KOPT-K1 (cell line): Measurements from ENCODE around the gene PRL.

Experiments
- H3K27ac ChIP-seq: fragments of 200-600 bp; sonication (generic); 2 replicates; pipeline ENCODE4 v1.5.1; 2016; ENCODE audit warnings: antibody characterized with exemption, mild to moderate bottlenecking, low read depth, low read length; ENCODE audit not compliant: poor library complexity, severe bottlenecking
- H3K36me3 ChIP-seq: fragments of 200-600 bp; sonication (generic); 2 replicates; pipeline ENCODE4 v1.5.1; 2017; ENCODE audit warnings: antibody characterized with exemption, mild to moderate bottlenecking, low read length, moderate library complexity; ENCODE audit not compliant: insufficient read depth
- H3K9me3 ChIP-seq: fragments of 200-600 bp; sonication (generic); 2 replicates; pipeline ENCODE4 v1.5.1; 2017; ENCODE audit warnings: antibody characterized with exemption, low read length, mild to moderate bottlenecking; ENCODE audit not compliant: insufficient read depth, poor library complexity, severe bottlenecking

Gene PRL

DNA sequence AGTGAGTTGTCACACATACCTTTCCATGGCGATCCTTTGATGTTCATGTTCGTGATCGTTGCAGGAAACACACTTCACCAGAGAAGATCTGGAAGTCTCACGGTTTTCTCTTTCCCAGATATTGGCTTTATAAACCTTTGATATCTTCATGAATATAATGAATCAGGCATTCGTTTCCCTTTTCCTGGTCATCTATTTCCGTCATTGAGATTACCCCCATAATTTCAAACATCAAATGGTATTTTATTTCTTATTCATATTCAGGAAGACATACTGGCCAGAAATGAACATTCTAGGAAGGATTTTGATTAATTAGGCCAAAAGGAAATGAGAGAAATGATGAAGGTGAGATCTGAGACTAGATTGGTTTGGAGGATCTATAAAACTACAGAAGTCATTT, at the start of gene PRL:
TSS of gene PRL (minus strand) at position 101 of the 400 bp plus-strand sequence. CDS start at position 47, 54 bp downstream.
- no peaks in the 10 kb centered on the region for H3K9me3 ChIP-seq
- H3K36me3 ChIP-seq: no peaks in the 10 kb centered on the region
- no peak within 1 kb of the TSS for H3K27ac ChIP-seq

DNA sequence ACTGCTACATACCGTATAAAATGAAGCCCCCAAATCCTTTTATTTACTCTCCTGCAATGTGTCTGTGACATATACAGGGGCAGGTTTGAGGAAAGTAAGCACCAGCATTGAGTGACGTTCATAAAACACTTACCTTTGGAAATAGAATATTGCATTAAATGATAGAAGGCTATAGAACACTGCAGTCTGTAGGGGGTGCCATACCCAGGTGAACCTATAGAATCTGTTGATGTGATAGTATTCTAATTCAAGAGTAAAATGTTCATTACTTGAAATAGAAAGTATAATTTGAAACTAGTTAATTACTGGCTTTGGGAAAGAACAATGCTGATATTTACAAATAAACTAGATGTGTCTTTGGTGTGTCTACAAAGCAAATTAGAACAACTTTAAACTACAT, 47.0 kb upstream of the PRL start:
- no peaks in the 10 kb centered on the region for H3K36me3 ChIP-seq
- H3K27ac ChIP-seq: no peak overlapping the region
- no peaks in the 10 kb centered on the region for H3K9me3 ChIP-seq

DNA sequence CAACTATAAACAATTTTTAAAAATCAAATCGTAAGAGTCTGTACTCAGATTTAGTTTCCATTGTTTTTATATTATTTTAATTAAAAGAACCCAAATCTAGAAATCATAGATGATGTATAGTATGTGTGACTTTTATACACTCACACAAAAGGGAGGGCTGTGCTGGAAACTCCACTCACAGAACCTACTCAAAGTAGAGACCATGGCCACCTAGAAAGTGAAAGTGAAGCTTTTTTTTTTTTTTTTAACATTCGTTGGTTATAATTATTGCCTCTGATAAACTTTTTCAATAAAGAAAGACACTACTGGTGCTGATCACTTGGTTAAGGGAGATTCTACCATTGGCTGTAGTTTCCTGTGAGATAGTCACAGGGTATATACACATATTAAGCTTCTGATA, 37.9 kb upstream of the PRL start:
- peak overlapping the region; percentile 51 for H3K27ac ChIP-seq
- no peaks in the 10 kb centered on the region for H3K36me3 ChIP-seq
- peaks cover 3% of the 10 kb centered on the region for H3K9me3 ChIP-seq

DNA sequence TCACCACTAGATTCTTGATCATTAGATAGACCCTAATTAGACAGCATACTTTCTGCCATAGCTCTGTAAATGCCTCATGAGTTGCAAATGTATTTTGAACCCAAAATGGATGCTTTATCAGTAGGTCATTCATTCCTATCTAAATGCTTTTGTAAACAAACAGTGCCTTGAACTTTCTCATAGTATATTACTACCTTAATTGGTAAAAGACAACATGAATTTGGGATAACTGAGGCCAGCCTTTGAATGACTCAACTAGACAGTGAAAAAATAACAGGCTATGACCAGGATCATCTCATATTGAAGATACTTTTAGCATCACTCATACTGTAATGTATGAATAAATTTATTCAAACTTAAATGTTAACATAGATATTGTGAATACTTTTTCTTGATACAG, 37.0 kb upstream of the PRL start:
- Histone ChIP-seq H3K36me3 (no peaks in the 10 kb centered on the region), H3K27ac (no peak overlapping the region), H3K9me3 (peaks cover 3% of the 10 kb centered on the region)

DNA sequence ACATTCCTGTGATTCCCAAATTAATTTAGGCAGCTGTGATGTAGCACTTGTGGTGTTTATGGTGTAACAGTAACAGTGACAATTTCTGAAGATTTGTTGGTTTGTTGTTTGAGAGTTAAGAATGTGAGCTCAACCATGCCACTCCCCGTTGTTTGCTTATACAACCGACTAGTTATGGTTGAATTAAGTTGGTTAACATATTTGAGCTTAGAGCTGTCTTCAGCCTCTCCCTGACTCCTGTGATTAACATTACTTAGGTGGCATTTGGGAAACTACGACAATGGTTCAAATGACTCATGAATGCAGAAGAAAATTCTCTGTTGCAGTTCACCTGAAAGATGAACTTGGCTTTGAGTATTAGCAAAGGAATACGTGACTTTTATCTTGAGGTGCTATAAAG, 35.9 kb upstream of the PRL start:
- H3K9me3 ChIP-seq: peaks cover 3% of the 10 kb centered on the region
- H3K27ac ChIP-seq: no peak overlapping the region

DNA sequence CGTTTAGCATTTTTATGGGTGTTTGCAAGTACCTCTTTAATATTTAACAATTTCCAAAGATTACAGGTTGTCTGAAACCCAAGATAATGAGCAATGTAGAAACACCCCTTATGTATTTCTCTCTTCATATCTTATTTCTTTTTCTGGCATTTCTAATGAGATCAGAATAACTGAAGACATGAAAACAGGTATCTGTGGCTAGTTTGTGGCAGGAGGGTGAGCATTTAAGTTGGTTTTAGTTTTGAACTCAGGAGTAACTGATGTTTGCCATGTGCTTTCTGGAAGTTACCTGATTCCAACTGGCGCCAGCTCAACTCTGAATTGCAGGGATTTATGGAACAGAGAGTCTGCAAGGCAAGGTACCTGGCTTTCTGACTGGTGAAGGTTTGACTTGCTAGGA, 35.4 kb upstream of the PRL start:
- no peaks in the 10 kb centered on the region for H3K36me3 ChIP-seq
- H3K27ac ChIP-seq: no peak overlapping the region

More for the DNA sequence above, 35.9 kb upstream of the PRL start:
- H3K36me3 ChIP-seq: no peaks in the 10 kb centered on the region

DNA sequence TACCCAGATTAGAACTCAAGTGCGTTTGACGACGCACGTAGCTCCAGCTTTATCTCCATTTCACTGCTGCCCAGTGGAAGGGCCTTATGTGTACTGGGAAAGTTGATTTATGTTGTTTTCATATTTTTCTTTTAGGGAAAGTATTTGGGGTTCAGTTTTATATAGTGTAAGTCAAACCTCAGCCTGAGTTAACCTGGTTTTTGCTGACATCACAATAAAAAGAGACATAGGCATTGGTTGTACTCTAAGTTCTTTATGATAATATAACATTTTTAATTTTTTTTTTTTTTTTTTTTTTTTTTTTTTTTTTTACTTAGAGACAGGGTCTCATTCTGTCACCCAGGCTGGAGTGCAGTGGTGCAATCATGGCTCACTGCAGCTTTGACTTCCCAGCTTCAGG, 34.1 kb upstream of the PRL start:
- peaks cover 3% of the 10 kb centered on the region for H3K9me3 ChIP-seq
- H3K36me3 ChIP-seq: no peaks in the 10 kb centered on the region
- H3K27ac ChIP-seq: no peak overlapping the region

More for the DNA sequence above, 35.4 kb upstream of the PRL start:
- H3K9me3 ChIP-seq: peaks cover 3% of the 10 kb centered on the region

DNA sequence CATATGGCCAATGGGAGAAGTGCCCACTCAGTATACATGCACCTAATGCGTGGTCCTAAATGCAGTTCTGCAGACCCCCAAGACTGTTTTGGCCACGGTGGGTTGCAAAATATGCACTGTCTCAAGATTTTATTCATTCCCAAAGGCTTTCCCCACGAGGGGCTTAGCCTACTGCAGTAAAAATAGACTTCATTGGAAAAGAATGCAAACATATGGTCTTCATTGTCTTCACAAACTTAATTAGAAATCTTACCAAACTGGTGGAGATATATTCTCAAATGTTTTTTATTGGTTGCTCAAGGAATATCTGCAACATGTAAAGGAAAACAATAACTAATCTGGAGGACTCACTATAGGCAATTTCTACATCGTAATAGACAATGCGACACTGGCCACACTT, 31.6 kb upstream of the PRL start:
- no peak overlapping the region for H3K27ac ChIP-seq

DNA sequence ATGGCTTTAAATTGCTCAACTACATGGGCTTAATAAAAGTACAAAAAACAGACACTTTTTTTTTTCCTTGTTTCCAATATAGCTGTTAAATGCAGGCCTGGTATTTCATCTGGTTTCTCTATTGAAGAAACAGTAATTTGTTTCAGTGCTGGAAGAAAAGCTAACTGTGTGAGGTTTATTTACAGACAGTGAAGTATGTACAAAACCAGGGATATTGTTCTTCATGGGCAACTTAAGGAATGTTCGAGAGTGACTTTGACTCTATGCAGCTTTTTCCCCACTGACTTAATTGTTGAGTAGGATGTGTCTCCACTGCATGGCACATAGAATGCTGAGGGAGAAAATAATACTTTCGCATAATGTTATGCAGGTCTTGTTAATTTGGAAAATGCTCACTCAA, 31.0 kb upstream of the PRL start:
- H3K27ac ChIP-seq: no peak overlapping the region
- H3K36me3 ChIP-seq: no peaks in the 10 kb centered on the region
- peaks cover 3% of the 10 kb centered on the region for H3K9me3 ChIP-seq

More for the DNA sequence above, 31.6 kb upstream of the PRL start:
- Histone ChIP-seq H3K36me3 (no peaks in the 10 kb centered on the region), H3K9me3 (peaks cover 3% of the 10 kb centered on the region)

DNA sequence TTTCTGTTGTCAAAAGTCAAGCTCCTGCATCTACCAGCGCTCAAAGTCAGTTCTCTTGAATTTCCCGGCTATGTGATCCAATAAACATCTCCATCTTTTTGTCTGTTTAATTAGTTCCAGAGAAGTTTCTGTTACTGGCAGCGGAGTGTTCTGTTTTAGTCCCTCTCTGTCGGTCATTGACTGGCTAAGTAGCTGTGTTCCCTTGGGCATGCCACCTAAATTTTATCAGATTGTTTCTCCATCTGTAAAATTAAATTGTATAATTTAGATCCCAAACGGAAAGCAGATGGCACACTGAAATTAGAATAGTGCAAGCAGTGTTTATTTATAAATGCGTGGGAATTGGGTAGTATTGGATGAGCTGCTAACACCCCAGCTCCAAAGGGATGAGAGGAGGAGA, 29.7 kb upstream of the PRL start:
- Histone ChIP-seq H3K9me3 (peaks cover 3% of the 10 kb centered on the region), H3K27ac (no peak overlapping the region), H3K36me3 (no peaks in the 10 kb centered on the region)

DNA sequence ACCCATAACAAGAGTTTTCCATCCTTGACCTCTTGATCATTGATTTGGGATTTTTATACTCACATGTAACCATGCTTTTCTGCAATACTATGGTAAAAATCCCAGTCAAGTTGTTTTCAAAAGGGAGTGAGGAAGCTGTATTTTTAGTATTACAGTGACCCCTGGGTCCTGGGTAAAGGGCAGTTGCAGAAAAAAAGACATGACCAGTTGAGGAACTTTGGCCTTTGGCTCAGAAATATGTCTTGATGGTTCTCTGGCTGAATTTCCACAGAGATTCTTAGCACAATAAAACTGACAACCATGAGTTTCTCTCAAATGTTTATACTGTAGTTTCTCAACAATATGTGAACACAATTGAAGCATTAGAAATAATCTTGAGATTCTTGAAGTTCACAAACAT, 28.6 kb upstream of the PRL start:
- Histone ChIP-seq H3K36me3 (no peaks in the 10 kb centered on the region), H3K9me3 (no peaks in the 10 kb centered on the region), H3K27ac (no peak overlapping the region)

DNA sequence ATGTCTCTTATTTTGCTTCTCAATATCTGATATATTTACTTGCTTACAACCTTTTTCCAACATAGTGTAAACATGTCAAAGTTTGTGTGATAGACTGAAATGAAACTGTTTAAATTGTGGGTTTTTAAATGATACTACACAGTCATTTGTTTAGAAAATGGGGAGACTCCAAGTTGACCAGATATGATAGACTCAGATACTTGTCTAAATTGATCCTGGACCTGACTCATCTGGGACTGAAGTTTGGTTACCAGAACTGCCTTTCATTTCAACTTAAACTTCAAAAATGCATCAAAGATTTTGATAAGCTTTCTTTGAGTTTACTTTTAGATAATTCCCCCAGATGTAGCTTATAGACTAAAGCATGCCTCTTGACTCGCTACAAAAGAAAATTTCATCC, 27.0 kb upstream of the PRL start:
- Histone ChIP-seq H3K27ac (no peak overlapping the region), H3K36me3 (no peaks in the 10 kb centered on the region), H3K9me3 (no peaks in the 10 kb centered on the region)

DNA sequence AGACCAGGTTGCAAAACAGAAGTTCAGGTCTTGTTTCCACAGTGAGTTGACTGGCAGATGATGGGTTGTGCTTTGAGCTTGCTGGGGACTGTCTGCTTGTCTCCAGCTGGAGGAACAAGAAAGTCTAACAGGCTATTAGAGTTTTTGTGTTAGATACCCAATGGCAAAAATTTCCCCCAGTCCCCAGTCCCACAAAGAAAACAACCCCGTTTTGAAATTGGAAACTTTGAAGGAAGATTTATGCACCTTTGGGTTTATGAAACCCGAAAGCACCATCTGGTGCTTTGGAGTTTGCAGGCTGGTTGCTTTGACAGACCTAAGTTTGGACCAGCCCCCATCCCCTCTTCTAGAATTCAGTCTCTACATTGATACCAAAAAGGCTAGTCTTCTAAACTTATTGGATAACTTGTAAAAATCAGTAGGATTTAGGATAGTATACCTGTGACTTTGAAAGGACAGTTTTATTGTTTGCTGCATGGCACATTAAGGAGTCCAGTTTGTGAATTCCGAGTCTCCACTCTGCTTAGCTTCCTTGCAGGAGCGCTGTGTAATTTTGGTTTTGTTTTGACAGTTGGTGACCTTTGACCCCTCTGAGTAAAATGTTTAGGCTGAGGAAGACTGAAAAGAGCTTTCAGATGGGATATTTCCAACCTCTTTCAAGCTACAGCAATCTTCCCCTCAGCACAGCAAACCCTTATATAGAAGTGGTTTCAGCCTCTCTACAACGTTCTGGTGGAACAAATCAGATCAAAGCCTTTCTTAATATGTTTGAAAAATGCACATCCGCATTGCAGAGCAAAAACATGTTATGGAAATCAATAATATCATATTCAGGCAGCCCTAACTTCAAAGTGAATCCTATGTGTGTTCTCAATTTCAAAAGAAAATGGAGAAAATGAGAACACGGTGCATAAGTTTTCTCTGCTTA, 25.5 kb upstream of the PRL start:
- Histone ChIP-seq H3K9me3 (peaks cover 8% of the 10 kb centered on the region), H3K27ac (no peak overlapping the region), H3K36me3 (no peaks in the 10 kb centered on the region)

DNA sequence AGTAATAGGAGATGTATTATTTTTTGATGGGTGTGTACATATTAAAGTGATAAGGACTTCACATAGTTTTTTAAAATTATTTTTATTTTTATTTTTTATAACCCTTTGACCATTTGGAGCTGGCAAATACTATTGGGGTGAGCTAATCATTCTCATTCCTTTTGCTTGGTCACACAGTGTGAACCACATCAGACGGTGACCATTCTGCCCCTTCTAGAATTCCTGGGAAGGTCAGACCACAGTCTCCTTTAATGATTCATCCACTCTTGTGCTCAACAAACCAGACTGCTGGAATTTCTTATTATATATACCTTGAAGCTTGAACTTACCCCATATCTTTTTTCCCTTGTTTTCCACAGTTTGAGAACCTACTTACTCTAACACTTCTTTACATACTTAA, 23.9 kb upstream of the PRL start:
- H3K27ac ChIP-seq: no peak overlapping the region
- no peaks in the 10 kb centered on the region for H3K36me3 ChIP-seq
- peaks cover 9% of the 10 kb centered on the region for H3K9me3 ChIP-seq

DNA sequence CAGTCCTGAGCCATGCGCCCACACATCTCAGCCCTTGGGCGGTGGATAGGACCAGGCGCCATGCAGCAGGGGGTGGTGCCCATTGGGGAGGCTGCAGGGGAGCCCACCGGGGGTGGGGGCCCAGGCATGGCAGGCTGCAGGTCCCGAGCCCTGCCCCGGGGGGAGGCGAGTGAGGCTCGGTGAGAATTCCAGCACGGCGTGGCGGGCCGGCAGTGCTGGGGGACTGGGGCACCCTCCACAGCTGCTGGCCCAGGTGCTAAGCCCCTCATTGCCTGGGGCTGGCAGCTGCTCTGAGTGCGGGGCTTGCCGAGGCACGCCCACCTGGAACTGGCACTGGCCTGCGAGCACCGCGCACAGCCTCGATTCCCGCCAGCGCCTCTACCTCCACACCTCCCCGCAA, 21.6 kb upstream of the PRL start:
- no peaks in the 10 kb centered on the region for H3K36me3 ChIP-seq

DNA sequence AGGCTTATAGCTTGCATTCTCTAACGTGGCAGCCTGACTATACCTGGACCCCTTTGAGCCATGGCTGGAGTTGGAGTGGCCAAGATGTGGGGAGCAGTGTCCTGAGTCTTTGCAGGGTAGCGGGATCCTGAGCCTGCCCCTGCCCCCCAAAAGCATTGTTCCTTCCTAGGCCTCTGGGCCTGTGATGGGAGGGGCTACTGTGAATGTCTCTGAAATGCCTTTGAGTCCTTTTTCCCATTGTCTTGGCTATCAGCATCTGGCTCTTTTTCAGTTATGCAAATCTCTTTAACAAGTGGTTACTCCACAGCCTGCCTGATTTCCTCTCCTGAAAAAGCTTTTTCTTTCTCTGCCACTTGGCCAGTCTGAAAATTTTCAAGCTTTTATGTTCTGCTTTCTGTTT, 17.0 kb upstream of the PRL start:
- H3K36me3 ChIP-seq: no peaks in the 10 kb centered on the region
- H3K27ac ChIP-seq: no peak overlapping the region
- H3K9me3 ChIP-seq: peaks cover 58% of the 10 kb centered on the region

More for the DNA sequence above, 21.6 kb upstream of the PRL start:
- Histone ChIP-seq H3K9me3 (peaks cover 29% of the 10 kb centered on the region), H3K27ac (no peak overlapping the region)
